Tibial nerve (tissue), 4 donors: ENCODE measurements around the gene JAZF1. TPM values are rescaled to one million over a fixed set of nuclear protein-coding genes. Genes with fewer than 3 reads are reported as not detected.

Experiments used
- DNase-seq, 2 donors: peaks; one replicate each; pipeline ENCODE4 v3.0.0-alpha.2; 2019; ENCODE audit warnings: low spot score in 2 of 2
- H3K27ac ChIP-seq, 4 donors: fragments of 200-600 bp; sonication (generic) in 3 of 4; one replicate each; pipeline ENCODE4 v1.5.1; 2017 to 2019; ENCODE audit warnings: mild to moderate bottlenecking in 1 of 4
- H3K27me3 ChIP-seq, 2 donors: fragments of 200-600 bp; sonication (generic) in 1 of 2; one replicate each; pipeline versions ENCODE4 v1.5.1 to v1.6.0; 2017 to 2019
- H3K36me3 ChIP-seq, 3 donors: fragments of 200-600 bp; sonication (generic); one replicate each; pipeline ENCODE4 v1.5.1; 2018 to 2019
- H3K4me1 ChIP-seq, 4 donors: fragments of 200-600 bp; sonication (generic) in 3 of 4; one replicate each; pipeline ENCODE4 v1.5.1; 2017 to 2019
- H3K4me3 ChIP-seq, 4 donors: fragments of 200-600 bp; sonication (generic) in 3 of 4; one replicate each; pipeline ENCODE4 v1.5.1; 2017 to 2019; ENCODE audit warnings: mild to moderate bottlenecking in 1 of 4, moderate library complexity in 1 of 4
- H3K9me3 ChIP-seq, 4 donors: fragments of 200-600 bp; sonication (generic) in 3 of 4; one replicate each; pipeline ENCODE4 v1.5.1; 2017 to 2019
- EP300 ChIP-seq, 2 donors: sonication (generic); formaldehyde crosslinking; IDR thresholded peaks; one replicate each; pipeline ENCODE4 v1.6.1; 2017; ENCODE audit warnings: antibody characterized with exemption in 2 of 2, mild to moderate bottlenecking in 1 of 2
- POLR2A ChIP-seq, 2 donors: fragments of 450-650 bp; IDR thresholded peaks; one replicate each; pipeline ENCODE4 v1.6.1; 2017; ENCODE audit warnings: antibody characterized with exemption in 2 of 2, mild to moderate bottlenecking in 2 of 2, moderate library complexity in 2 of 2
- WGBS, 2 donors: methylation state at CpG; one replicate each; pipeline ENCODE4 v1.1.5; 2018; 5-methylcytosine and 5-hydroxymethylcytosine counted together
- total RNA-seq, 4 donors: library from RNA; depleted of rRNA; stranded (reverse); fragments of >200 nt; gene quantifications; one replicate each; pipeline ENCODE4 v1.1.0, GENCODE V29; 2016
- TF ChIP-seq, protein P1 (sequence below), 5 experiments: fragments of 200-600 bp in 3 of 5; fragments of 450-650 bp in 2 of 5; sonication (generic) in 3 of 5; IDR thresholded peaks; one replicate each; pipeline ENCODE4 v1.5.1; 2016 to 2019; ENCODE audit warnings: antibody characterized with exemption in 5 of 5, mild to moderate bottlenecking in 3 of 5, moderate library complexity in 2 of 5

JAZF1 gene
- total RNA-seq, 4 donors from 2014 or later: 6.9 to 17.5 (median 10.7) TPM

- DNase-seq: no peak
- H3K9me3 ChIP-seq: no peaks in the 10 kb centered on the region
- no peak overlapping the region for H3K4me3 ChIP-seq
- H3K27me3 ChIP-seq: no peaks in the 10 kb centered on the region
- no peak overlapping the region for H3K27ac ChIP-seq
- peaks cover 0 to 3% (median 0%) of the 10 kb centered on the region in 3 donors for H3K36me3 ChIP-seq
- TF ChIP-seq, protein P1, sequence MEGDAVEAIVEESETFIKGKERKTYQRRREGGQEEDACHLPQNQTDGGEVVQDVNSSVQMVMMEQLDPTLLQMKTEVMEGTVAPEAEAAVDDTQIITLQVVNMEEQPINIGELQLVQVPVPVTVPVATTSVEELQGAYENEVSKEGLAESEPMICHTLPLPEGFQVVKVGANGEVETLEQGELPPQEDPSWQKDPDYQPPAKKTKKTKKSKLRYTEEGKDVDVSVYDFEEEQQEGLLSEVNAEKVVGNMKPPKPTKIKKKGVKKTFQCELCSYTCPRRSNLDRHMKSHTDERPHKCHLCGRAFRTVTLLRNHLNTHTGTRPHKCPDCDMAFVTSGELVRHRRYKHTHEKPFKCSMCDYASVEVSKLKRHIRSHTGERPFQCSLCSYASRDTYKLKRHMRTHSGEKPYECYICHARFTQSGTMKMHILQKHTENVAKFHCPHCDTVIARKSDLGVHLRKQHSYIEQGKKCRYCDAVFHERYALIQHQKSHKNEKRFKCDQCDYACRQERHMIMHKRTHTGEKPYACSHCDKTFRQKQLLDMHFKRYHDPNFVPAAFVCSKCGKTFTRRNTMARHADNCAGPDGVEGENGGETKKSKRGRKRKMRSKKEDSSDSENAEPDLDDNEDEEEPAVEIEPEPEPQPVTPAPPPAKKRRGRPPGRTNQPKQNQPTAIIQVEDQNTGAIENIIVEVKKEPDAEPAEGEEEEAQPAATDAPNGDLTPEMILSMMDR (IDR thresholded peaks at IDR 0.05): no peak
- TF ChIP-seq POLR2A (IDR thresholded peaks at IDR 0.05) (no peak), EP300 (IDR thresholded peaks at IDR 0.05) (no peak)
- H3K4me1 ChIP-seq: peaks cover 0 to 23% (median 8%) of the 10 kb centered on the region in 4 donors
These were observed 16.6 kb downstream of the JAZF1 start for GRCh38 chr7:28163949-28164348.

- peaks cover 0 to 26% (median 6%) of the 10 kb centered on the region in 4 donors for H3K4me1 ChIP-seq
- H3K4me3 ChIP-seq: no peak overlapping the region
- no peak overlapping the region for H3K27ac ChIP-seq
- H3K27me3 ChIP-seq: no peaks in the 10 kb centered on the region
- no peaks in the 10 kb centered on the region for H3K9me3 ChIP-seq
- 94 to 95% methylated on average over 1 of the region's 1 CpG for WGBS, 2 donors
- DNase-seq: no peak
- H3K36me3 ChIP-seq: peaks cover 0 to 3% (median 0%) of the 10 kb centered on the region in 3 donors
- TF ChIP-seq EP300 (IDR thresholded peaks at IDR 0.05): no peak
These were observed 19.3 kb downstream of the JAZF1 start for GRCh38 chr7:28161331-28161730.

- Histone ChIP-seq H3K27ac (no peak overlapping the region), H3K4me3 (no peak overlapping the region), H3K27me3 (no peaks in the 10 kb centered on the region), H3K4me1 (peaks cover 0 to 28% (median 7%) of the 10 kb centered on the region in 4 donors), H3K36me3 (peaks cover 0 to 3% (median 0%) of the 10 kb centered on the region in 3 donors), H3K9me3 (no peaks in the 10 kb centered on the region)
- WGBS, 2 donors: 73 to 83% methylated on average over 4 of the region's 4 CpGs
- TF ChIP-seq POLR2A (IDR thresholded peaks at IDR 0.05) (no peak), EP300 (IDR thresholded peaks at IDR 0.05) (no peak)
- TF ChIP-seq, protein P1 (IDR thresholded peaks at IDR 0.05): no peak
- DNase-seq: no peak
These were observed 20.0 kb downstream of the JAZF1 start for GRCh38 chr7:28160551-28160991.

DNA sequence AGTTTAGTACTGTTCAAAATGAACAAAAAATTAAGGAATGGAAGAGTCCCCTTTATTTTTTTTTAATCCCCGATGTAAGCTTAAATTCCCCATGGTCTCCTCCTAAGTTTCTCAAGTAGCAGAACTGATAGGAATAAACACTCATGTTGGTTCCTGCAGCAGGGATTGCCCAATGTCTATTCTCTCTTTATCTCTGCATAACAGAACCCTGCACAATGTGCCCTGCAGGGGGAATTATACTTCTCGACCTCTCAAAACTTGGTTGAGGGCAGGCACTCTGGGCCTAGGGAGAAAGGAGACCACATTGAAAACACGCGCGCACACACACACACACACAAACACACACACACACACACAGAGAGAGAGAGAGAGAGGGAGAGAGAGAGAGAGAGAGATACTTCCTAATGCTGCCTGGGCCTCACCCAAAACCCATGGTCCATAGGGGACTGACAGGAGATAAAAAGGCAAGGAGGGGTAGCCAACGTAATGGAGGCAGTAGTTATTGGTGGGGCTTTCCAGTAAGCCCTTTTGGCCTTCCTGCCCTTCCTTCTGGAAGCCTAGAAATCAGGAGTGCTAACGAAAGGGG lies 22.7 kb downstream of the JAZF1 start:
- Histone ChIP-seq H3K9me3 (no peaks in the 10 kb centered on the region), H3K4me3 (no peak overlapping the region), H3K4me1 (peaks cover 0 to 23% (median 13%) of the 10 kb centered on the region in 4 donors), H3K27me3 (no peaks in the 10 kb centered on the region), H3K36me3 (peaks cover 0 to 3% (median 0%) of the 10 kb centered on the region in 3 donors), H3K27ac (no peak overlapping the region)
- 79 to 85% methylated on average over 7 of the region's 7 CpGs for WGBS, 2 donors
- DNase-seq: no peak
- TF ChIP-seq EP300 (IDR thresholded peaks at IDR 0.05): no peak
- TF ChIP-seq POLR2A (IDR thresholded peaks at IDR 0.05): no peak
- TF ChIP-seq, protein P1 (IDR thresholded peaks at IDR 0.05): no peak

DNA sequence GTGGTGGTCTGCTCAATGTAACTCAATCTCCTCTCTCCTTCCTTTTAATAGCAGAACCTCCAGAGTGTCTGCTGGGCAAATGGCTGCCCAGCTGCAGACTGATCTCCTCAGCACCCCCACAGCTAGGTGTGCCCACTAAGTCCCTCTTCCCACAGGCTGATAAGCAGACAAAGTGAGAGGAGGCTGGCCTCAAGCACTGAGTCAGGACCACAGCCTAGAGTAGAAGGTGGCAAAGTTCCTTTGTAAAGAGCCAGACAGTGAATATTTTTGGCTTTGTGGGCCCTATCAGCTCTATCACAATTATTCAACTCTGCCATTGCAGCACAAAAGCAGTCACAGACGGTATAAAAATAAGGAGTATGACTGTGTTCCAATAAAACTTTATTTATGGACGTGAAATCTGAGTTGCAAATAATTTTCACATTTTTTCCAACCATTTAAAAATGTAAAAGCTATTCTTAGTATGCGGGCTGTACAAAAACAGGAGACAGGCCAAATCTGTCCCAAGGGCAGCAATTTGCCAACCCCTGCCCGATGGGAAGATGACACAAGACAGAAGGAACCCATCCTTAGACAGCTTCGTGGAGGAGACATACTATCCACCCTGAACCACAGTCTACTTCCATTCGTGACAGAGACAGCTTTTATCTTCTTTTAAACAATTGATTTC lies 23.4 kb downstream of the JAZF1 start:
- Histone ChIP-seq H3K4me1 (peaks cover 0 to 23% (median 13%) of the 10 kb centered on the region in 4 donors), H3K36me3 (peaks cover 0 to 3% (median 0%) of the 10 kb centered on the region in 3 donors), H3K27ac (no peak overlapping the region), H3K9me3 (no peaks in the 10 kb centered on the region), H3K4me3 (no peak overlapping the region), H3K27me3 (no peaks in the 10 kb centered on the region)
- WGBS, 2 donors: 77 to 81% methylated on average over 6 of the region's 6 CpGs
- no peak for TF ChIP-seq POLR2A (IDR thresholded peaks at IDR 0.05)
- no peak for TF ChIP-seq EP300 (IDR thresholded peaks at IDR 0.05)
- TF ChIP-seq, protein P1 (IDR thresholded peaks at IDR 0.05): no peak
- DNase-seq: no peak
